ENCODE measurements around the gene CUL5.
"Not testable (repeated sequence)": the region's sequence is repeated elsewhere in the genome, so short reads cannot be mapped to it uniquely, and the experiment has no call there.

The CUL5 gene

GRCh38 chr11:108025387-108026080 lies 16.8 kb downstream of the CUL5 start:
- no peak for DNase-seq

- no peak for DNase-seq
These were observed 18.4 kb downstream of the CUL5 start for GRCh38 chr11:108027057-108027456.

- DNase-seq = not testable (repeated sequence)
These were observed 20.2 kb downstream of the CUL5 start for GRCh38 chr11:108028822-108029441.

- not testable (repeated sequence) for DNase-seq
These were observed 22.9 kb downstream of the CUL5 start for GRCh38 chr11:108031604-108032003.

- no peak for DNase-seq
These were observed 24.1 kb downstream of the CUL5 start for GRCh38 chr11:108032800-108033199.

GRCh38 chr11:108034034-108034433 lies 25.3 kb downstream of the CUL5 start:
- peak; percentile 7 for DNase-seq

- DNase-seq = no peak
These were observed 26.3 kb downstream of the CUL5 start for GRCh38 chr11:108034952-108035351.

- no peak for DNase-seq
These were observed 27.0 kb downstream of the CUL5 start for GRCh38 chr11:108035690-108036089.

GRCh38 chr11:108037211-108037610 lies 28.5 kb downstream of the CUL5 start:
- no peak for DNase-seq

- no peak for DNase-seq
These were observed 28.9 kb downstream of the CUL5 start for GRCh38 chr11:108037636-108038035.

GRCh38 chr11:108048269-108048668 lies 39.6 kb downstream of the CUL5 start:
- no peak for DNase-seq

- DNase-seq = no peak
These were observed 53.6 kb downstream of the CUL5 start for GRCh38 chr11:108062336-108062735.

- DNase-seq = no peak
These were observed 54.7 kb downstream of the CUL5 start for GRCh38 chr11:108063410-108063809.

- DNase-seq = no peak
These were observed 61.2 kb downstream of the CUL5 start for GRCh38 chr11:108069947-108070346.

- no peak for DNase-seq
These were observed 76.1 kb downstream of the CUL5 start for GRCh38 chr11:108084811-108085210.

- no peak for DNase-seq
These were observed 77.0 kb downstream of the CUL5 start for GRCh38 chr11:108085672-108086071.

- DNase-seq = no peak
These were observed 83.4 kb downstream of the CUL5 start for GRCh38 chr11:108092134-108092533.

- DNase-seq = no peak
These were observed 84.6 kb downstream of the CUL5 start for GRCh38 chr11:108093128-108093904.

- DNase-seq = no peak
These were observed 88.5 kb downstream of the CUL5 start for GRCh38 chr11:108097179-108097578.

- DNase-seq = no peak
These were observed 92.5 kb downstream of the CUL5 start for GRCh38 chr11:108101090-108101775.

- DNase-seq = no peak
These were observed 102.4 kb downstream of the CUL5 start for GRCh38 chr11:108111126-108111525.

GRCh38 chr11:108112057-108112456 lies 103.4 kb downstream of the CUL5 start:
- DNase-seq = no peak

- peak; percentile 62 for DNase-seq
These were observed 106.9 kb downstream of the CUL5 start for GRCh38 chr11:108115500-108116140.
